Kidney (tissue), 14 donors: ENCODE data around the gene POU2F1. TPM values are rescaled to one million over a fixed set of nuclear protein-coding genes. Genes with fewer than 3 reads are reported as not detected.

Source experiments
- DNase-seq, 5 donors: peaks; one replicate each; pipeline ENCODE4 v3.0.0-alpha.2; 2013 to 2020
- FAIRE-seq: peaks from 2 replicates; lab custom pipeline; 2012; peaks lifted over from hg19 to GRCh38; lab: Jason Lieb, UNC
- H3K27ac ChIP-seq, 2 donors: one replicate each; pipeline ENCODE4 v1.7.0; 2013; ENCODE audit warnings: low read depth in 2 of 2, low read length in 2 of 2, inconsistent platforms in 1 of 2
- H3K27me3 ChIP-seq: one replicate; pipeline ENCODE4 v1.7.1; 2013; ENCODE audit warnings: low read length, inconsistent platforms; ENCODE audit not compliant: control insufficient read depth, insufficient read depth
- H3K36me3 ChIP-seq, 3 donors: one replicate each; pipeline versions ENCODE4 v1.7.0 to v1.7.1; 2013; ENCODE audit warnings: low read length in 3 of 3, control low read depth in 1 of 3, inconsistent platforms in 1 of 3; ENCODE audit not compliant: insufficient read depth in 3 of 3, control insufficient read depth in 2 of 3
- H3K4me1 ChIP-seq, 3 donors: one replicate each; pipeline versions ENCODE4 v1.7.0 to v1.7.1; 2013; ENCODE audit warnings: low read length in 3 of 3, inconsistent platforms in 1 of 3, low read depth in 1 of 3; ENCODE audit not compliant: control insufficient read depth in 2 of 3, insufficient read depth in 2 of 3
- H3K4me3 ChIP-seq, 3 donors: one replicate each; pipeline versions ENCODE4 v1.7.0 to v1.8.1; 2013; ENCODE audit warnings: low read length in 3 of 3, control low read depth in 1 of 3, inconsistent platforms in 1 of 3
- H3K9ac ChIP-seq, 3 donors: one replicate each; pipeline versions ENCODE4 v1.7.0 to v1.7.1; 2013; ENCODE audit warnings: low read length in 3 of 3, control low read depth in 1 of 3, inconsistent platforms in 1 of 3
- H3K9me3 ChIP-seq, 3 donors: one replicate each; pipeline versions ENCODE4 v1.7.0 to v1.7.1; 2013; ENCODE audit warnings: low read length in 3 of 3, control low read depth in 1 of 3, inconsistent platforms in 1 of 3; ENCODE audit not compliant: control insufficient read depth in 2 of 3, insufficient read depth in 1 of 3
- intact Hi-C: fragments of 100-400 bp; cut with DNase I; formaldehyde crosslinking; loops from one replicate; pipeline ENCODE4 v1.11.1; 2022
- polyA plus RNA-seq: library from polyadenylated mRNA; stranded (reverse); fragments of 350-450 nt; fragmentation: Illumina TruSeq; extraction: RNeasy Lipid Tissue Mini Kit (QIAGEN cat#74804); gene quantifications from one replicate; pipeline ENCODE4 v1.2.3, GENCODE V29; 2014; ENCODE audit warnings: low read depth, low replicate concordance; ENCODE audit not compliant: insufficient read depth
- total RNA-seq: library from RNA; stranded (reverse); fragmentation: NEBNext Ultra II Directional; extraction: Animal tissue kit (Norgen Biotek cat#: 25700); gene quantifications from one replicate; pipeline ENCODE4 v1.2.1, GENCODE V29; 2021
- TF ChIP-seq, protein P1 (sequence below): IDR thresholded peaks from 3 replicates; pipeline ENCODE4 v1.5.1; 2012; ENCODE audit warnings: mild to moderate bottlenecking, moderate library complexity, borderline replicate concordance; ENCODE audit not compliant: insufficient read depth; ENCODE audit errors: extremely low read depth
- donor health status: control.
- donor health status: control.
- donor health status: control.
- donor health status: control.
- donor health status: control.
- donor health status: DM: yes; HTN: yes; CAD: no.
- donor health status: Normal renal cell carcinoma (clear cell type).

Gene POU2F1
- total and polyA plus RNA-seq, 2 donors from 2014 or later = 1.9 to 25.2 TPM

GRCh38 chr1:167429612-167430011, 208.9 kb downstream of the POU2F1 start:
- Histone ChIP-seq H3K4me3 (no peak overlapping the region), H3K27me3 (no peaks in the 10 kb centered on the region), H3K9ac (no peak overlapping the region), H3K4me1 (peaks cover 0 to 4% (median 0%) of the 10 kb centered on the region in 3 donors), H3K9me3 (no peaks in the 10 kb centered on the region), H3K36me3 (no peaks in the 10 kb centered on the region), H3K27ac (no peak overlapping the region)
- TF ChIP-seq, protein P1, sequence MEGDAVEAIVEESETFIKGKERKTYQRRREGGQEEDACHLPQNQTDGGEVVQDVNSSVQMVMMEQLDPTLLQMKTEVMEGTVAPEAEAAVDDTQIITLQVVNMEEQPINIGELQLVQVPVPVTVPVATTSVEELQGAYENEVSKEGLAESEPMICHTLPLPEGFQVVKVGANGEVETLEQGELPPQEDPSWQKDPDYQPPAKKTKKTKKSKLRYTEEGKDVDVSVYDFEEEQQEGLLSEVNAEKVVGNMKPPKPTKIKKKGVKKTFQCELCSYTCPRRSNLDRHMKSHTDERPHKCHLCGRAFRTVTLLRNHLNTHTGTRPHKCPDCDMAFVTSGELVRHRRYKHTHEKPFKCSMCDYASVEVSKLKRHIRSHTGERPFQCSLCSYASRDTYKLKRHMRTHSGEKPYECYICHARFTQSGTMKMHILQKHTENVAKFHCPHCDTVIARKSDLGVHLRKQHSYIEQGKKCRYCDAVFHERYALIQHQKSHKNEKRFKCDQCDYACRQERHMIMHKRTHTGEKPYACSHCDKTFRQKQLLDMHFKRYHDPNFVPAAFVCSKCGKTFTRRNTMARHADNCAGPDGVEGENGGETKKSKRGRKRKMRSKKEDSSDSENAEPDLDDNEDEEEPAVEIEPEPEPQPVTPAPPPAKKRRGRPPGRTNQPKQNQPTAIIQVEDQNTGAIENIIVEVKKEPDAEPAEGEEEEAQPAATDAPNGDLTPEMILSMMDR = no peak
- DNase-seq (no peak), FAIRE-seq (no peak)
- intact Hi-C loops = no loop called here

- H3K36me3 ChIP-seq = no peaks in the 10 kb centered on the region
- H3K9ac ChIP-seq = no peak overlapping the region
- no peak overlapping the region for H3K27ac ChIP-seq
- intact Hi-C loops = no loop called here
- H3K9me3 ChIP-seq = no peaks in the 10 kb centered on the region
- no peak for FAIRE-seq
- DNase-seq = peak in 2 of 5 donors; percentile 29 to 33
- H3K27me3 ChIP-seq = no peaks in the 10 kb centered on the region
- TF ChIP-seq, protein P1 = no peak
- peaks cover 0 to 4% (median 0%) of the 10 kb centered on the region in 3 donors for H3K4me1 ChIP-seq
- H3K4me3 ChIP-seq = no peak overlapping the region
These were observed 209.6 kb downstream of the POU2F1 start for GRCh38 chr1:167430134-167430848.

DNA sequence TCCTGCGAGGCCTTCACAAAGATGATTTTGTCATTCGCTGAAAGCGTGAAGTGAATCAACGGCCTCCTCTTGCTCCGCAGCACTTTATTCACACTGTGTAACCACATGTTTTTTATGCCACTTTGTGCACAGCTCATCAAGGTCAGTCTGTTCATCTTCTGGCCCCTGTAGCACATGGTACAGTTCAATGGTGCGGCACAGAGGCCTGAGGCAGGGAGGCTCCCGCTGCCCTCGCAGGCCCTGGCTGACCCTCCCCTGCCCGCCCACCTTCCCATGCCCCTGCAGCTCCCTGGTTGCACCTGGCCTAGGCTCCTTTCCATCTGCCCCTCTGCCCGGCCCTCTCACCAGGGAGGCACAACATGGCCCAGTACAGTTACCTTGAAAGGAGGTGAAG, 210.2 kb downstream of the POU2F1 start:
- Histone ChIP-seq H3K9ac (no peak overlapping the region), H3K4me1 (peaks cover 0 to 4% (median 0%) of the 10 kb centered on the region in 3 donors), H3K9me3 (no peaks in the 10 kb centered on the region), H3K27ac (no peak overlapping the region), H3K4me3 (no peak overlapping the region), H3K27me3 (no peaks in the 10 kb centered on the region), H3K36me3 (no peaks in the 10 kb centered on the region)
- TF ChIP-seq, protein P1 = no peak
- intact Hi-C loops = no loop called here
- no peak for FAIRE-seq
- peak in 1 of 5 donors; percentile 18 for DNase-seq
